GM12801 (cell line): ENCODE data around the gene OR2AK2.

ENCODE experiments used
- CTCF ChIP-seq: IDR thresholded peaks from one replicate; pipeline ENCODE4 v1.5.1; 2011; ENCODE audit warnings: control low read depth; ENCODE audit not compliant: insufficient read length; ENCODE audit errors: extremely low read depth

OR2AK2 gene

DNA sequence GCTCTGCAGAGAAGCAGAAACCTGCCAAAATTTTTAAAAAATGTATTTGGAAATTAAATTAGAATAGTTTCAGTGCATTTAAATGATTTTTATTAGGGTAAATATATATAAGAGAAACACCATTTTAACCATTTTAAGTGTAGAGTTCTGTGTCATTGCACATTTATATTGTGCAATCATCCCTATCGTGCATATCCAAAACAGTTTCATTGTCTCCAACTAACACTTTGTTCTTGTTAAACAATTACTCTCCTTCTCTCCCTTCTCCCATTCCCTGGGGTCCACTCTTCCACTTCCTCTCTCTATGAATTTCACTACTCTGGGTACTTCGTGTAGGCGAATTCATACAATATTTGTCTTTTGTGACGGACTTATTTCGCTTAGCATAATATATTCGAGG lies 22.4 kb upstream of the OR2AK2 start:
- no peak for TF ChIP-seq CTCF

GRCh38 chr1:247948558-247948957 lies 16.5 kb upstream of the OR2AK2 start, which contains the start of gene OR2L8:
Gene OR2L8 (plus strand): TSS chr1:247948858. CDS start chr1:247948858, 0 bp downstream.
- TF ChIP-seq CTCF, result no peak

DNA sequence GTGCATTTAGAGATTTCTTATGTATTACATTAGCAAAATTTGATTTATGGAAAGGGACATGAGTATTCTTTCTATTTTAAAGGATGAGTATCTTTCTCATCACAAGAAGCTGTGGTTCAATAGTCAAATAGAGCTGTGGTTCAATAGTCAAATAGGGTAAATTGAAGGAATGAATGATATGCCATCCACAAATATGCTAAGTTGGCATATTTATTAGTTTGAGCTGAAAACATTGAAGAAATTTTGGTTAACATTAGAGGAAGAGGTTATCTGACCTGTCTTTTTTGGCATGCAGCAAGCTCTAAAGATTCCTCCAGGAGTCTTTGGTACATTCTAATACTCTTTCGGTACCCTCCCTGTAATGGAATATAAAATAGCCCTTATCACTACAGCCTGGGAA lies 11.6 kb upstream of the OR2AK2 start:
- TF ChIP-seq CTCF, result no peak

DNA sequence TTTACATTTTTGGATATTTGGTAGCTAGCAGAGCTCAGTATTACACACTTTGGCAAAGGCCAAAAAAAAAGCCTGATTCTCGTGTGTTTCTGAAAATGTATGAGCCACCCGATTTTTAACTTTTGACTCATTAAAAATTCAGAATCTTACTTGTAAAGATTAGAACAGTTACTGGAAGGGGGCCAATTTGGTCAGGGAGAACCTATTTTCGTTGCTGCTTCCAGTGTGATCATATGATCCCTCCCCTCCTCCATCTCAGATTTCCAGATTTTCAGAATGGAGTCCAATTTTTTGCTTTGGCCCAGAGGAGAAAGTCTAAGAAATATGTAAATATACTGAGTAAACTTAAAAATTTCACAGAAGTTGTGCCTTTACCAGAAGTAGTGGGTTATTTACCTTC lies 3.2 kb upstream of the OR2AK2 start:
- TF ChIP-seq CTCF, result no peak

GRCh38 chr1:247962911-247963588 lies 2.0 kb upstream of the OR2AK2 start:
- no peak for TF ChIP-seq CTCF

GRCh38 chr1:247966532-247967204 lies 1.6 kb downstream of the OR2AK2 start:
- TF ChIP-seq CTCF, result no peak

- TF ChIP-seq CTCF, result no peak
Measured at GRCh38 chr1:247992986-247993385, 28.0 kb downstream of the OR2AK2 start.
